GM19351 (cell line): ENCODE results near the gene DPP3.

Experiments
- ATAC-seq: cut with Tn5 transposase; IDR thresholded peaks from one replicate; pipeline ENCODE4 v1.9.1; 2021; ENCODE audit warnings: mild to moderate bottlenecking, moderate library complexity; ENCODE audit not compliant: unreplicated experiment

DPP3 gene

DNA sequence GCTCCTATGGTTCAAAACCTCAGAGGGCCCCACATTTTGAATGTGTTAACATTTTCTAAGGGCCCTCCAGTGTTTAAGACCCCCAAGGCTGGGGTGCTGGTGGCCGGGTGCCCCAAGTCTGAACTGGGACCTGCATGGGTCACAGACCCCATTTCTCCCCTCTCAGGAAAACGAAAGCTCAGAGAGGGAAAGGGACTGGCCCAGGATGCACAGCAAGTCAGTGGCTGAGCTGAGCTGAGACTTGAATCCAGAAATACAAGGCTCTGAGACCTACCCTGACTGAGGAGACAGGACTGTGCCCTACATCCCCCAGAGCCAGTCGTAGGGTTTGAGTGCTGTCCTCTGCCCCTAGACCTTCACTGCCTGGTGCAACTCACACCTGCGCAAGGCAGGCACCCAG lies 70.7 kb downstream of the DPP3 start:
- no peak for ATAC-seq

DNA sequence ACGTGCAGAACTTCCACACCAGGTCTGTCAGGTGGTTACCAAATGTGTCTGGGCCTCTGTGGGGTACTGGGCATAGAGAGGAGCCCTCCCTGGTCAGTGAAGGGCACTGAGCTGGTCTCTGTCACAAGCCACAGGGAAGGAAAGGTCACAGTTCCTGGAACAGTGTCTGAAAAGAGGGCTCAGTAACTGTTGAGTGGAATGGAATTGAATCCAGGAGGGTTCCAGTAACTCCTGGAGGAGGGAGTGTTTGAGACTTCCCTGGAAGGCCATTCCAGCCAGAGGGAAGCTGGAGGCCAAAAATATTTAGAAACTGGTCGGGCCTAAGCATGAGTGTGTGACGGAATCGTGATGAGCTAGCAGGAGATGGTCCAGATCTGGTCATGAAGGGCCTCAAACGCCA lies 74.4 kb downstream of the DPP3 start:
- ATAC-seq, result no peak

DNA sequence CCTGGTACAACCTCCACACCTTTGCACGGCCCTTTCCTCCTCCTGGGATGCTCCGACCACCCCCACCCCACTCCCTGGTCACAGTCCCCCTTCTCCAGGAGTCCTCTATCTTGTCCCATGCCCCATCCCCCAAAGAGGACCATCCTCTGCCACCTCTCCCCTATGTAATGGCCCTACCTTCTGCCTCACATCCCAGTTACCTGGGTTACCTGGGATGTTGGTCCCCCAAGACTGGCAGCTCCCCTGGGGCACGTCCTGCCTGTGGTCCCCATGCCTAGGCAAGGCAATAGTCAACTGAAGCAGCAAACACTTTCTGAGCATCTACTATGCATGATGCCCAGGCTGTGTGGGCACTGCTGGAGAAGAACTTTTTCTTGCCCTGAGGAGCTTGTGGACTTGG lies 75.2 kb downstream of the DPP3 start:
- no peak for ATAC-seq

DNA sequence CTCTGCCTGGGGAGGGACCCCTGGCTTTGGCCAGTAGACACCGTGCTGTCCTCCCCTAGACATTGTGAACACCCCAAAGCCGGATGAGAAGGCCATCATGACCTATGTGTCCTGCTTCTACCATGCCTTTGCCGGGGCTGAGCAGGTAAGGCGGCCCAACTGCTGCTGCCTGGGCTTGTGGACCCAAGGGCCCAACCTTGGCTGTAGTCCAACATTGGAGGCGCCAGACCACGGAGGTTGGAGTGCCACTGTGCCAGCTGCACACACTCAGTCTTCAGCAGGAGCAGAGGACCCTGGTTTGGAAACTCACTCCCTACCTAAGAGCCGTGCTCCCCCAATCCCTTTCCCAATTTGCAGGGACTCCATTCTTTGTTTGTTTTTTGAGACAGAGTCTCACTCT lies 75.9 kb downstream of the DPP3 start:
- no peak for ATAC-seq

DNA sequence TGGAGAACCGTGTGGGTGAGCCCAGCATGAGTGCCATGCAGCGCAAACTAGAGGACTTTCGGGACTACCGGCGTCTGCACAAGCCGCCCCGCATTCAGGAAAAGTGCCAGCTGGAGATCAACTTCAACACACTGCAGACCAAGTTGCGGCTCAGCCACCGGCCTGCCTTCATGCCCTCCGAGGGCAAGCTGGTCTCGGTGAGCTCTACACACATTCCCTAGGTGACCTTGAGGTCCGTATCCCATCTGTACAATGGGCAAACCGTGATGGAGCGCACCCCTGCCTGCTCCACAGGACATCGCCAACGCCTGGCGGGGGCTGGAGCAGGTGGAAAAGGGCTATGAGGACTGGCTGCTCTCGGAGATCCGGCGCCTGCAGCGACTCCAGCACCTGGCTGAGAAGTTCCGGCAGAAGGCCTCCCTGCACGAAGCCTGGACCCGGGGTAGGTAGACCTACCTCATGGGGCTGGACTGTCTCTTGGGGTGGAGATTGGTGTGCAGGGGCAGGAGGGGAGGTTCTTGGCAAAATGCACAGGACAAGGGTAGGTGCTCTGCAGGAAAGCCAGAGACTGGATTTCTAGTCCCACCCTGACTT lies 77.6 kb downstream of the DPP3 start:
- ATAC-seq, result no peak
